ENCODE results near the gene DPF3.

DNA sequence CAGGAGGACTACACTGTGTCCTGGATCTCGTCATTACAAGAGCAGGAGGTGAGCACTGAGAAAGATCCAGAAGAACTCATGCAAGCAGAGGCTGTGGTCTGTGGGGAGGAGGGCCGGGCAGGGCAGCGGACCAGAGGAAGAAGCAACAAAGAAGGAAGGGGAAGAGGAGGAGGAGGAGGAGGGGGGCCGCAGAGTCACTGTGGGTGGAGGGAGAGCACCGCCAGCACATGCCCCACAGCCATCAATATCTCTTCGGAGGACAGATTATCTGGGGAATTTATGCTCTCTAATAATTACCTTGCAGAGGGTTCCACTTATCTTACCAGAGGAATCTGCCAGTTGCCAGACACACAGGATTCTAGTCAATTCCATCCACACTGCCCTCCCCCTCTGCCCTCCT lies 105.6 kb downstream of the DPF3 start:
- TF ChIP-seq, protein P1, sequence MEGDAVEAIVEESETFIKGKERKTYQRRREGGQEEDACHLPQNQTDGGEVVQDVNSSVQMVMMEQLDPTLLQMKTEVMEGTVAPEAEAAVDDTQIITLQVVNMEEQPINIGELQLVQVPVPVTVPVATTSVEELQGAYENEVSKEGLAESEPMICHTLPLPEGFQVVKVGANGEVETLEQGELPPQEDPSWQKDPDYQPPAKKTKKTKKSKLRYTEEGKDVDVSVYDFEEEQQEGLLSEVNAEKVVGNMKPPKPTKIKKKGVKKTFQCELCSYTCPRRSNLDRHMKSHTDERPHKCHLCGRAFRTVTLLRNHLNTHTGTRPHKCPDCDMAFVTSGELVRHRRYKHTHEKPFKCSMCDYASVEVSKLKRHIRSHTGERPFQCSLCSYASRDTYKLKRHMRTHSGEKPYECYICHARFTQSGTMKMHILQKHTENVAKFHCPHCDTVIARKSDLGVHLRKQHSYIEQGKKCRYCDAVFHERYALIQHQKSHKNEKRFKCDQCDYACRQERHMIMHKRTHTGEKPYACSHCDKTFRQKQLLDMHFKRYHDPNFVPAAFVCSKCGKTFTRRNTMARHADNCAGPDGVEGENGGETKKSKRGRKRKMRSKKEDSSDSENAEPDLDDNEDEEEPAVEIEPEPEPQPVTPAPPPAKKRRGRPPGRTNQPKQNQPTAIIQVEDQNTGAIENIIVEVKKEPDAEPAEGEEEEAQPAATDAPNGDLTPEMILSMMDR (conservative IDR thresholded peaks at IDR 0.05) = no peak
- TF ChIP-seq EZH2 (IDR thresholded peaks at IDR 0.05; ENCODE audit: low read depth) = no peak
